HepG2 (cell line): Measurements from ENCODE around the gene ATP6V1F. TPM values are rescaled to one million over a fixed set of nuclear protein-coding genes. Genes with fewer than 3 reads are reported as not detected.

Experiments
- HNRNPL ChIP-seq: fragments of 200-400 bp; formaldehyde crosslinking; IDR thresholded peaks from 2 replicates; pipeline ENCODE4 v1.6.1; 2017; ENCODE audit warnings: mild to moderate bottlenecking, low read depth, low read length
- PATZ1 ChIP-seq: sonication (generic); formaldehyde crosslinking; IDR thresholded peaks from 2 replicates; pipeline ENCODE4 v1.4.0; 2020; ENCODE audit warnings: missing genetic modification reagents
- ZNF740 ChIP-seq: sonication (generic); formaldehyde crosslinking; IDR thresholded peaks from 2 replicates; pipeline ENCODE4 v1.4.0; 2020; ENCODE audit warnings: missing genetic modification reagents
- ZNF770 ChIP-seq: sonication (generic); formaldehyde crosslinking; IDR thresholded peaks from 2 replicates; pipeline ENCODE4 v1.5.0; 2020; ENCODE audit warnings: mild to moderate bottlenecking, missing genetic modification reagents
- ZNF777 ChIP-seq: sonication (generic); formaldehyde crosslinking; IDR thresholded peaks from 2 replicates; pipeline ENCODE4 v1.4.0; 2020; ENCODE audit warnings: missing genetic modification reagents
- polyA plus RNA-seq, 8 experiments: library from polyadenylated mRNA; depleted of rRNA in 3 of 8; stranded (reverse) in 7 of 8; unstranded in 1 of 8; fragments of >200 nt; fragmentation: Illumina TruSeq in 4 of 8; extraction: Trizol in 4 of 8; gene quantifications; 2 replicates each; pipeline versions ENCODE4 v1.2.1 to v1.2.3, GENCODE V29; 2011 to 2016; ENCODE audit warnings: low read depth in 4 of 8, missing spikeins in 1 of 8, mixed read lengths in 1 of 8; ENCODE audit not compliant: insufficient read depth in 1 of 8
- total RNA-seq, 5 experiments: library from RNA; depleted of rRNA; stranded (reverse); fragments of >200 nt; fragmentation: Illumina TruSeq; extraction: Trizol; gene quantifications; 2 replicates each; pipeline ENCODE4 v1.2.3, GENCODE V29; 2016; ENCODE audit warnings: low read depth in 1 of 5
- TF ChIP-seq, protein P1 (sequence below): sonication (generic); formaldehyde crosslinking; IDR thresholded peaks from 2 replicates; pipeline ENCODE4 v1.4.0; 2020; ENCODE audit warnings: missing genetic modification reagents, borderline replicate concordance

Gene ATP6V1F
- total and polyA plus RNA-seq, 2 of the 13 experiments (the other 11 are each of a cell fraction or from before 2014, with no cell fraction given): 87.2 to 132 TPM

DNA sequence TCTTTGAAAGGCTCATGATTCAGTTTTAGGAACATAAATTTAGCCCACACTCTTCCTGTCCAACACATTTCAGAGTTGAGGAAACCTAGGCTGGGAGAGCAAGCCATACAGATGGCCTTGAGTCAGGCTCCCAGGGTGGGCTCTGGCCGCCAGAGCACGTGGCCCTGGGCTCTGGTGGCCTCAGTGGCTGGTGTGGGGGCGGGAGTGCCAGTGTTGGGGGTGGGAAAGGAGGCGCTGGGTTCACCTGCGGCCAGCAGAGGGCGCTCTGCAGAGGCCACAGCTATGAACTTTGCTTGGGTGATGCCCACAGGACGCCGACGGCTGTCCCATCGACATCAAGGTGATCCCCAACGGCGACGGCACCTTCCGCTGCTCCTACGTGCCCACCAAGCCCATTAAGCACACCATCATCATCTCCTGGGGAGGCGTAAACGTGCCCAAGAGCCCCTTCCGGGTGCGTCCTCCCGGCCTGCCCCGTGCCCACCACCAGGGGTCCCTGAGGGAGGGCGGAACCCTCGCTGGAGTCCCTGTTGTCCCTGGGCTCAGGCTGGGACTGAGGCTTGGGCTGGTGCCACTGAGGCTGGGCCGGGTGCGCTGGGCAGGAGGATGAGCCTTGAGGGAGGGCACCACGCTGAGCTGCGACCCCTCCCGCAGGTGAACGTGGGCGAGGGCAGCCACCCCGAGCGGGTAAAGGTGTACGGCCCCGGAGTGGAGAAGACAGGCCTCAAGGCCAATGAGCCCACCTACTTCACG is 20.6 kb upstream of the ATP6V1F start (continued):
- no peak for TF ChIP-seq ZNF770
- TF ChIP-seq ZNF740 (CRISPR knock-in tag): 0 out of 2 replicates have a peak, but pooled peaks have one; percentile 50
- TF ChIP-seq, protein P1, sequence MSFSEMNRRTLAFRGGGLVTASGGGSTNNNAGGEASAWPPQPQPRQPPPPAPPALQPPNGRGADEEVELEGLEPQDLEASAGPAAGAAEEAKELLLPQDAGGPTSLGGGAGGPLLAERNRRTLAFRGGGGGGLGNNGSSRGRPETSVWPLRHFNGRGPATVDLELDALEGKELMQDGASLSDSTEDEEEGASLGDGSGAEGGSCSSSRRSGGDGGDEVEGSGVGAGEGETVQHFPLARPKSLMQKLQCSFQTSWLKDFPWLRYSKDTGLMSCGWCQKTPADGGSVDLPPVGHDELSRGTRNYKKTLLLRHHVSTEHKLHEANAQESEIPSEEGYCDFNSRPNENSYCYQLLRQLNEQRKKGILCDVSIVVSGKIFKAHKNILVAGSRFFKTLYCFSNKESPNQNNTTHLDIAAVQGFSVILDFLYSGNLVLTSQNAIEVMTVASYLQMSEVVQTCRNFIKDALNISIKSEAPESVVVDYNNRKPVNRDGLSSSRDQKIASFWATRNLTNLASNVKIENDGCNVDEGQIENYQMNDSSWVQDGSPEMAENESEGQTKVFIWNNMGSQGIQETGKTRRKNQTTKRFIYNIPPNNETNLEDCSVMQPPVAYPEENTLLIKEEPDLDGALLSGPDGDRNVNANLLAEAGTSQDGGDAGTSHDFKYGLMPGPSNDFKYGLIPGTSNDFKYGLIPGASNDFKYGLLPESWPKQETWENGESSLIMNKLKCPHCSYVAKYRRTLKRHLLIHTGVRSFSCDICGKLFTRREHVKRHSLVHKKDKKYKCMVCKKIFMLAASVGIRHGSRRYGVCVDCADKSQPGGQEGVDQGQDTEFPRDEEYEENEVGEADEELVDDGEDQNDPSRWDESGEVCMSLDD: no peak
- peak; percentile 63 for TF ChIP-seq HNRNPL
- peak; percentile 67; the same call in 1 of the 2 replicates for TF ChIP-seq PATZ1
- TF ChIP-seq ZNF777 (CRISPR knock-in tag): peak; percentile 70; the same call in 1 of the 2 replicates
